HG03039 (cell line): Measurements from ENCODE around the gene MRPS2.
"Not testable (repeated sequence)": the region's sequence is repeated elsewhere in the genome, so short reads cannot be mapped to it uniquely, and the experiment has no call there.

Source experiments
- ATAC-seq: cut with Tn5 transposase; IDR thresholded peaks from one replicate; pipeline ENCODE4 v1.9.1; 2021; ENCODE audit warnings: mild to moderate bottlenecking, moderate library complexity; ENCODE audit not compliant: unreplicated experiment

MRPS2 gene

DNA sequence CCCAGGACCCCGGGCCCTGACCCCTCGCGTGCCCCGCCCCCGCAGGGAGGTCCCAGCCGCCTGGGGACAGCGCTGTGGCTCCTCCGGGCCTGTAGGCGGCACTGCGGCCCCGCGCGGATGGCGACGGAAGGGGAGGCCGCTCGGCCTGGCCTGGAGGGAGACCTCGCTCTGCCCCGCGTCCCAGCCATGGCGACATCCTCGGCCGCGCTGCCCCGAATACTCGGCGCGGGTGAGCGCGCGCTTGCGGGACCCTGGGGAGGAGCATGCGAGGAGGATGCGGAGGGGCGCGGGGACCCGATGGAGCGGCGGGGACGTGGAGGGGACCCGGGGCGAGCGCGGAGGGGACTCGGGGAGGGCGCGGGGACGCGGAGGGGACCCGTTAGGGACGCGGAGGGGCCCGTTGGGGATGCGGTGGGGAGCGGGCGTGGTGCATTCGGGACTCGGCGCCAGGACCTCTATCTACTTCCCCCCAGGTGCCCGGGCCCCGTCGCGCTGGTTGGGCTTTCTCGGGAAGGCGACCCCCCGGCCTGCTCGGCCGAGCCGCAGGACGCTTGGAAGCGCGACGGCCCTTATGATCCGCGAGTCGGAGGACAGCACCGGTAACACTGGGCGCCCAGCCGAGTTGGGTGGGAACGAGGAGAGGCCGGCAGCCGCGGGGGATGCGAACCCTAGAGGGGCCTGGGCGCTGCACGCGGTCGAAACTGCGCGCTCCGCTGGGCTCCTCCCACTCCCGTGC lies at the start of gene MRPS2:
Gene MRPS2, plus strand, starts transcription at position 158 of the 736 bp plus-strand sequence. Its CDS starts 29 bp downstream, at position 187.
- ATAC-seq = peak; percentile 88

DNA sequence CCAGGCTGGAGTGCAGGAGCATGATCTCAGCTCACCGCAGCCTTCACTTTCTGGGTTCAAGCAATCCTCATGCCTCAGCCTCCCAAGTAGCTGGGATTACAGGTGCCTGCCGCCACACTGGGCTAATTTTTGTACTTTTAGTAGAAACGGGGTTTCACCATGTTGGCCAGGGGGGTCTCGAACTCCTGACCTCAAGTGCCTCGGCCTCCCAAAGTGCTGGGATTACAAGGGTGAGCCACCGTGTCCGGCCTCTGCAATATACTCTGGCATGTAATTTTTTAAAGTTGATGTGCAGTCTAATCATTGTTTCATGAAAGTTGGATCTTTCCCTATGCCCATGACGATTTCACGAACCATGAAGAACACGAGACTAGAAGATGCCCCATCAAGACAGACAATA lies 49.5 kb upstream of the MRPS2 start:
- no peak for ATAC-seq

DNA sequence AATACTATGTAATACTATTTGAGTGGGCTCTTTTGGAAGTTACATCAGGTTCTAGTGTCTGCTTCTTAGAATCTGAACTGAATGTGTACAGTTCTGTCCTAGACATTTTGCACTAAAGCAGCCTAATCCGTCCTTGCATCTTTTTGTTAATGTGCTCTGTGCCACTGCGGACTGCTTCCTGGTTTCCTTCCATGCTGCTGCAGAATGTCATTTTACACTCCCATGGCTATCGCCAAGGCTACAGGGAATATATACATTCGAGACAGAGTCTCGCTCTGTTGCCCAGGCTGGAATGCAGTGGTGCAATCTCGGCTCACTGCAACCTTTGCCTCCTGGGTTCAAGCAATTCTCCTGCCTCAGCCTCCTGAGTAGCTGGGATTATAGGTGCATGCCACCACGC lies 48.6 kb upstream of the MRPS2 start:
- not testable (repeated sequence) for ATAC-seq

DNA sequence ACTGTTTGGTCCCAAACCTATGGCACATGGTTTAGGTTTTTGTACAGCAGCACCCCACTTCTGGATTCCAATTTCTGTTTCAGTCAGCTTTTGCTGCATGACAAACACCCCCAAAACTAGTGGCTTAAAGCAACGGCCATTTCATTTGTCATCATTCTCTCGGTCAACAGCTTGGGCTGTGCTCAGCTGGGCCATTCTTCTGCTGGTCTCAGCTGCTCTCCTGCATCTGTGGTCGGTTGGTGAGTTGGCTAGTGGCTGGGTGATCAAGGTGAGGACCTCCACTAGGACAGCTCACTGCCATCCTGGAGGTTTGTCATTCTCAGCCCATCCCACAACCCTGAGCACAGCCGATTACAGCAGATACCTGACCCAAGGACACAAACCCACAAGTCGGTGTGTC lies 45.7 kb upstream of the MRPS2 start:
- no peak for ATAC-seq

DNA sequence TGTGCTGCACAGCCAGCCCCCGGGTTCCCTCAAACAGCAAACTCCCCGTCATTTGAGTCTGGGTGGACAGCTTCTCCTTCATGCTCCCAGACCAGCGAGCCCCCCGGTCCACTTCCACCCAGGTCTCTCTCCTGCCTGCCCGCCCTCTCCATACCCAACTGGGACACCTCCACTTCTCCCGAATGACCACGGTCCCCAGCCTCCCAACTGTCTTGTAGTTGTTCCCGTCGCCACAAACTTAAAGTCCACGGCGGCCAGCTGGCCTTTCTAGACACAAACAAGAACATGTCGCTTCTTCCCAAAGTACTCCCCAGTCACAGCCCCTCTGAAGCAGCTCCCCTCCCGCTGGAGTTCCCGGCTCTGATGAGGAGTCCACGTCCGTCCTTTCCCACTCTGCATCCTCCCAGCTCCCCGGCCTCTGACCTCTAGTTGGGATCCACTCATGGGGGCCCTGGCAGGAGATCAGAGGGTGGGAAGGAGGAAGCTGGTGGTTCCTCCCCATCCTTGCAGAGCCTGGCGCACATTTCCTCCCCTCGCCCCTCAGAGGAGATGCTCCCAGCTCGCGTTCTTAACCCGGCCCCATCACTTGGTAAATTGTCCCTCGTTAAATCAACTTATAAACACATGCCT lies 45.0 kb upstream of the MRPS2 start:
- no peak for ATAC-seq

DNA sequence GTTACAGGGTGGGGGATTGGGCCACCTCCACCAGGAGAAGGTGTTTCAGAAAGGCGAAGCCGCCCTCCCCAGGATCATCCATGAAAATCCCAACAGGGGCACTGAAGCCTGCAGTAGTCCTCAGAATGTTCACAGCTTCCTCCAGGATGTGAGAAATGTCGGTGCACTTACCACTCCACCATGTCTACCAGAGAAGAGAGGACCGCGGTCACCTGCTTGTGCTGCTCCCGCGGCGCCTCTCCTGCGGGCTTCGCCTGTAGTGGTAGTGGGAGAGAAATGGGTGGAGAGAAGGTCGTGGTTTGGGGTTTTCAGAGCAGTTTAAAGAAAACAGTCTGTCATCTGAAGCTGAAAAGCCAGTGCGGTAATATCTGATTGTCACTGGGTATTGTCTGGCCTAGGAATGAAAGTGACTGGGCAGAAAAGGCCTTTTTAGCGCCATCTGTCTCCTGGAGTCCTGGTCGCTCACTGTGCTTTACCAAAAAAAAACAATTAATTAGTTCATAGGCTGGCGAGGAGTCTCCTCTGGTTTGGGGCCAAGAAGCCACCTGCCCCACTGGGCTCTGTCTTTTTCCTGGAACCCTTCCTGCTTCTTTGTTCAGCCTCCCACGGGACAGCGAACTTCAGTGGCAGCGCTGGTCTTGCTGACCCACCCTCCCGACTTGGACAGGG lies 43.9 kb upstream of the MRPS2 start:
- no peak for ATAC-seq

DNA sequence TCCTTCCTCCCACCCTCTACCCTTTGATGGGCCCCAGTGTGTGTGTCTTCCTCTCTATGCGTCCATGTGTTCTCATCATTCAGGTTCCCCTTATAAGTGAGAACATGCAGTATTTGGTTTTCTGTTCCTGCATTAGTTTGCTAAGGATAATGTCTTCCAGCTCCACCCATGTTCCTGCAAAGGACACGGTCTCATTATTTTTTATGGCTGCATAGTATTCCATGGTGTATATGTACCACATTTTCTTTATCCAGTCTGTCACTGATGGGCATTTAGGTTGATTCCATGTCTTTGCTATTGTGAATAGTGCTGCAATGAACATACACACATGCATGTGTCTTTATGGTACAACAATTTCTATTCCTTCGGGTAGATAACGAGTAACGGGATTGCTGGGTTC lies 42.0 kb upstream of the MRPS2 start:
- not testable (repeated sequence) for ATAC-seq

DNA sequence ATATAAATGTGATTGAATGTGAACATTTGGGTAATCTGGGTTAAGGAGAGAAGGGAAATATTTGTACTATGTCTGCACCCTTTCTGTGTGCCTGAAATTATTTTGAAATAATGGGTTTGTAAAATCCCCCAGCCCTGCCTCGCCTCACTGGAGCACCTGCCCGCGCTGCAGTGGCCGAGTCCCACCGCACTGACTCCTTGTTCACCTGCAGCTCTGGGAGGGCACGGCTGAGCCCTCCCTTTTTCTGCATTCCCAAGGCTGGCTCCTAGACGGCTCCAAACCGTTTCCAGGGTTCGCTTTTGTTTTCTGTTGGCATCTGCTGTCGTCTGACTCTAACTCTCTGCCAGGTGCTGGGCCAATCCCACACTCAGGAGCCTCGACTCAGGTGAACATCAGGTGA lies 38.5 kb upstream of the MRPS2 start:
- ATAC-seq = no peak

DNA sequence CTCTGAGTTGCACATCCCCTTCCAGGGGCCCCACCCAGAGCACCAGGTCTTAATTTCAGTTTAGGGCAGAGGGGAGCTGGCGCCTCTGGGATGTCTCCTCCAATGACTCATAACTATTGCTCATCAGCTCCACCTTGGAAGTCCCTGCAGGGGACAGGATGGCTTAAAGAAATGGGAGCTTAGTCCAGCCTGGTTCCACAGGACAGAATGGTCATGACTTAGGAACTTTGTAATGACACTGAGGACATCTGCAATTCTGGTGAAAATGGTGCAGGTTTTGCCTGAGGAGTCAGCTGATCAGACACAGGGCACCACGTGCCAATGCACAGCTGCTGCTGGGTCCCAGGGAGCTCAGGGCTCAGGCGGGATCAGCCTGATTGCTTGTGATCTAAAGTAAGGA lies 37.3 kb upstream of the MRPS2 start:
- ATAC-seq = no peak

DNA sequence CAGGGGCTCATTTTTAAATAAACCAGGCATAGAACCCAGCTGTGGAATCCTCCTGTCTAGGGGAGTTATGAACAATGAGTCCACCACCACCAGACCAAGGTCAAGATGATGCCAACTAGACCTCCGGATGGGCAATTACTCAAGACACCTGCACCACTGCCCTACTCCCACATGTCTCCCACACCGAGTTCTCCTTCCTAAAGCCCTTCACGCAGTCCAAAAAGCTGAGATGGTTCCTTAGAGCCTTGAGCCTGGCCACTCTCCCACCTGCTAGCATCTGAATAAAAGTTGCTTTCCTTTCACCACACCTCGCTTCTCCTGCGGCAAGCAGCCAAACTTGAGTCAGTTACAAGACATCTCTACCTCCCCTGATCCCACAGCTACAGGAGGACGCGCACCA lies 36.3 kb upstream of the MRPS2 start:
- no peak for ATAC-seq

DNA sequence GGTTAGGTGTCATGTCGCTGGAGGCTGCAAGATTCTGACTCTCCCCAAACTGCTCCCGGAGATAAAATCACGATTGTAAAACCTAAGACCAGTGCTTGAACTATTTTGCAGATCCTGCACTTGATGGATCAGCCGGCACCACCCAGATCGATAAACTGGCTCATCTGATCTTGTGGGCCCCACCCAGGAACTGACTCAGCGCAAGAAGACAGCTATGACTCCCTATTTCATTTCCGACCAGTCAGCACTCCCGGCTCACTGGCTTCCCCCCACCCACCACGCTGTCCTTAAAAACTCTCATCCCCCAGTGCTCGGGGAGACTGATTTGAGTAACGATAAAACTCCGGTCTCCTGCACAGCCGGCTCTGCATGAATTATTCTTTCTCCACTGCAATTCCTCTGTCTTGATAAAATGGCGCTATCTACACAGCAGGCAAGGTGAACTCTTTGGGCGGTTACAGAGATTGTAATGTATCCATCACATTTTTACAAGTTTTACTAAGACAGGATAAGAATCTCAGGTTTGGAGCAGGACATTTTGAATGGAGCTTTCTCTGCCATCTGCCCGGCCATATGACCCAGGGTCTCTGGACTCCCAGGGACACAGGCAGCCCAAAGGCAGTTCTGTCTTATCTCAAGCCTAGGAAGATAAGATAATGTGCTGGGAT lies 31.5 kb upstream of the MRPS2 start:
- no peak for ATAC-seq

DNA sequence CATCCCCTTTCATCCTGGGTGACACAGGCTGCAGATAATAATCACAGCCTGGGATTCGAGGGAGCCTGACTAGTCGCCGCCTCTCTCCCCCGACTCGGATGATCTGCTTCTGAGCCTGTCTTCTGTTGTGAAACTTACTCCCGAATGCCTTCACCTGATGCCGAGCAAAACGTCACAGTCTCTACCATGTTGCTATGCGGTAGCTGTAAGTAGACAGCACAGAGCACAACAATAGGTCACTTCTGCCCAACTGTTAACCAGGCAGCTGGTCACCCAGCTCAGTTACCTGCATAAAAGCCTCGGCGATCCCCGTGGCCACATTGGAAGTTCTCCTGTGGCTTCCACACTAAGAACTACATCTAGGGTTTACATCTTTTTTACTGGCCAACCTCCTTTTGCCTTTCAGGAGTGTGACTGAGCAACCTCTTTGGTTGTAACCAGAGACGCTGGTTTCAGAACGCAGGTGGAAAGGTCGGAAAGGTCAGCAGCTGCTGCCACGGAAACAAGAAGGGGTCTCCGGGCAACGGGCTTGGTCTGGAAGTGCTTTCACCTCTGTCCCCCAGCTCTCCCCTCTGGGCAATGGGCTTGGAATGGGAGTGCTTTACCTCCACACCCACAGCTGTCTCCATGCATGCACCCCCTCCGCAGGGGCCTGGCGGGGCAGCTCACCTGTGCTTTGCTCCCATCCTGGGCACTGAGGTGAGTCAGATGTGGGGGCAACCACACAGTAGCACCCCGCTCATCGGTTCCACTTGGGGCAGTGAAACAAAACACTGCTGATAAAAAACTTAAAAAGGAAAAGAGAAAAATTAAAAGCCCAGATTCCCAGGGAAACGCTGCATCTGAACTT lies 28.5 kb upstream of the MRPS2 start:
- ATAC-seq = no peak

DNA sequence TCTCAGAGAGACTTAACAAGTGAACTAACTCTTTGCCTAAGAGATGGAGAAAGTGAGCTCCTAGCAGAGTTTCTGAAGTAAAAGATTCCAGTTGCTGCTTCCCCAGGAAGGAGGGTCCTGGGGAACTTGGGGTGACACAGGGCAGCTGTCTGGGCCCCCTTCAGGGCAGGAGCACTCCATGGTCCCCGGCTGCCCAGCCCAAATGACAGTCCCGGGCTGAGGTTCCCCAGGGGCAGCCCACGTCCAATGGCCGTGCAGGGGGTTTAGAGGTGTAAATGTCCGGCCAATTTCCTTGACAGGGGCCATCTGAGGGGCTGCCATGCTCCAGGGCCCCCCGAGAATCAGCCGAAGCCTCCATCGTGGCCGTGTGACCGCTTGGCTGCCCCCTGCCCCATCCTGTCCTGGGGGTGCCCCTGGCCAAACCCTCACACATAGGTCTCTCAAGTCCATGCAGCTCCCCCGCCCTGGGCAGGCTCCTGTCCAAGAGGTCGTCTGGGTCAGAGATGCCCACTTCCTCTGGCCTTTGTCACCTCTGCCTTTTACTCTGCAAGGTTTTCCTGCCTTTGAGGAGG lies 26.4 kb upstream of the MRPS2 start:
- ATAC-seq = no peak

DNA sequence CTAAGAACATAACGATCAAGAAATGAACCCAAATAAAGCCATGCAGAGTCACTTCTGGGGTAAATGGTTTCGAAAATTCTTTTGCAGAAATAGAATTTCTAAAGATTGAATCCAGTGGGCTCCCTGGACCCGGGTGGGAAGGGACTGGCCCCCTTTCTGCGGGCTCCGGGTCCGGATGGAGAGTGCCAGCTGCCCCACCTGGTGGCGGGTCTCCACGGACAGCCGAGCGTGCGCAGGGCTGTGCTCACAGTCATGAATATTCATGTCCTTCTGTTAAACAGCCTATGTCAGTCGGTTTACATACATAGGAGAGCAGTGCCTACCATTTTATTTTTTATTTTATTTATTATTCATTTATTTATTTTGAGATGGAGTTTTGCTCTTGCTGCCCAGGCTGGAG lies 25.6 kb upstream of the MRPS2 start:
- ATAC-seq = no peak

DNA sequence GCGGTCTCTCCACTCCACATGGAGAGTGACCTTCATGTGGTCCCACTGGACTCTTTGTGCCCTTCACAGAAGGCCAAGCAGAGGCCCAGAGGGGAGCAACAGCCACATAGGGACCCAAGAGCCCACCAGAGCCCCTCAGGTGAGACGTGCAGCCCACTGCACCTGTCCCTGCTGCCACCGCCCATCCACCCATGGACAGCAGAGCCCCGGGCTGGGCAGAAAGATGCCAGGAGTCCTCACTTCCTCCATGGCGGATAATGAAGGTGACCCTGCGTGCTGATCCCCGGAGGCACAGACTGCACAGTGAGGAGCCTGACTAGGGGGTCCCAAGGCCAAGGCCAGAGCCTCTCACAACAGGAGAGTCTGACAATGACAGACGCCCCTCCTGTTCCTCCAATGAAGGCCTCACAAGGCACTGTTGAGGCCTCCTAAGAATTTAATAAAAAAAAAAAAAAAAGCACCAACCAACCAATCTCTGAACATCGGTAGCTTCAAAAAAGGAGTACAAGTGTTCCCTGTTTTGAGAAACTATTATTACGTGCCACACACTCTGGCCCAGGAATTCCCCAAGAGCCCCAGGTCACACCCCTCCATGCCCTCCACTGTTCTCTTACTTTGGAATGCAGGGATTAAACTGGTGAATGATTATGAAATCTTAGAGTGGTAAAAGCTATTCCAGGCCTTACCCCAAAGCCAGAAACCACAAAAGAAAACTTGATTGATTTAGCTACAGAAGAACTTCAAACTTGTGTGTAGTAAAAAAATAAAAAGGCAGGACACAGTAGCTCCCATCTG lies 23.7 kb upstream of the MRPS2 start:
- ATAC-seq = no peak

DNA sequence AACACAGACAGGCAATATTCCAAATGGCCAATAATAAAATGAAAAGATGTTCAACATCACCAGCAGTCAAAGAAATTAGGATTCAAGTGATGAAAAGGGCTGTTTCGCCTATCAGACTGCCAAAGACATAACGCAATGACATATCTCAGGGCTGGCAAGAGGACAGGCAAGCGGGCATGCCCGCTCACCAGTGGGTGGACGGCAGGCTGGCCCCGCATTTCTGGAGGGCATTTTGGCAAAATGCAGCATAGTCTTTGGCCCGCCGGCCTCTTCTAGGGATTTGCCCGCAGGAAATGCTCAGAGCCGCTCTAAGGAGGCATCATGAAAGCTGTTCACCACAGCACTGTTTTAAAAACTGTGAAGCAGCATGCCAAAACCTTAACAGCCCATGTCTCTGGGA lies 22.3 kb upstream of the MRPS2 start:
- ATAC-seq = no peak

DNA sequence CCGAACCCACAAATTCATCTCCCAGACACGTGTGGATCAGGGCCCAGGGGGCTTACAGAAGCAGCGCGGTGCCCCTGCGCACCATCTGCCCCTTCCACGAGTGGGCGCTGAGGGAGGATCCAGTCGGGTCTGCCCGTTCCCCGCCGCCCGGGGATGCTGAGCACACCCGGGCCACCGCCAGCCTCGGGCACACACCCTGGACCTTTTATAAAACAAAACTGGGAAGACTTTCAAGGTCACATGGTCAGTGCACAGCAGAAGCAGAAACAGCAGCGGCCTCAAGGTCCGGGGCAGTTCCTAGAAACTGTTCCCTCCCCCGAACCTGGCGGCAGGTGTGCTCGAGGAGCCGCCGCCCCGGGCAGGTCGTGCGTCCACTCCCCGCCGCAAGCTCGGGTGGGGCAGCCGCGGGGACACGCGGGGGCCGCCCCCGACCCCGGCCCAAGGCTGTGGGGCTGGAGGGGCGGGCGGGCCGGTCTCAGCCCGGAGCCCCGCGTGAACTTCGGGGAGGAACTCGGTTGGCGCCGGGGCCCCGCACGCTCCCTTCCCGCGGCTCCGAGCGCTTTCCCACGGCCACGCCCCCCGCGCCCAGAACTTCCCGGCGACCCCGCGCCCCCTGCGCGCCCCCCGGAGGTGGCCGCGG lies 21.5 kb upstream of the MRPS2 start:
- ATAC-seq = no peak

DNA sequence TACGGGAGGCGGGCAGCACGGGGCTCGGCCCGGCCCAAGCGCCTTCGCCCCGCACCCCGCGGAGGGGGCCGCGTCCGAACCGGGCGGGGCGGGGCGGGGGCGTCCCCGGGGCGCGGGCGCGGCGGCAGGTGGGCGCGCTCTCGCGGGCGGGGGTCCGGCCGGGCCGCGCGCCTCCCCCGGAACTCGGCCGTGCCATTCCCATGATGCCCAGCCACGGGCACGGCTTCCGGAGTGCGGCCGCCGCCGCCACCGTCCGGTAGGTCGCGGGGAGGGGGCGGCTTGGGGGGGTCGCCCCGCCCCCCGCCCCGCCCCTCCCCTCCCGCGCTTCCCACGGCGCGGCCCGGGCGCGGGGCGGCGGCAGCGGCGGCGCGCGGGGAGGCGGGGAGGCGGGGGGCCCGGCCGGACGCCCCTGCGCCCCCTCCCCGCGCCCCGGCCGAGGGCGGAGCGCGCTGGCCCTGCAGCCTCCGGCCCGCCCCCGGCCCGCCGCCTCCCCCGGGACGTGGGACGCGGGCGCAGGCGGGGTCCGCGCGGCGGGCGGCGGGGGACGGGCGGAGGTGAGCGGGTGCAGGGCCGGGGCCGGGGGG lies 20.9 kb upstream of the MRPS2 start, which contains the start of gene PPP1R26:
Gene PPP1R26, plus strand, starts transcription at position 314 of the 584 bp plus-strand sequence. CDS start 4,729 bp downstream, outside the sequence.
- no peak for ATAC-seq
